ENCODE data around the gene DIAPH3.
"Not testable (repeated sequence)": the region's sequence is repeated elsewhere in the genome, so short reads cannot be mapped to it uniquely, and the experiment has no call there.

Gene DIAPH3

GRCh38 chr13:60163478-60164233 lies at the start of gene DIAPH3:
DIAPH3 (minus strand) TSS chr13:60163928; CDS start chr13:60163766, 162 bp downstream.
- DNase-seq (ENCODE audit: low read depth): peak; percentile 97

- no peak for DNase-seq (ENCODE audit: low read depth)
These were observed 49.6 kb upstream of the DIAPH3 start for GRCh38 chr13:60213236-60213744.

- no peak for DNase-seq (ENCODE audit: low read depth)
These were observed 47.8 kb upstream of the DIAPH3 start for GRCh38 chr13:60211548-60211947.

- no peak for DNase-seq (ENCODE audit: low read depth)
These were observed 47.0 kb upstream of the DIAPH3 start for GRCh38 chr13:60210510-60211330.

- not testable (repeated sequence) for DNase-seq (ENCODE audit: low read depth)
These were observed 41.8 kb upstream of the DIAPH3 start for GRCh38 chr13:60205499-60205898.

- DNase-seq (ENCODE audit: low read depth): no peak
These were observed 37.6 kb upstream of the DIAPH3 start for GRCh38 chr13:60201286-60201685.

- not testable (repeated sequence) for DNase-seq (ENCODE audit: low read depth)
These were observed 32.2 kb upstream of the DIAPH3 start for GRCh38 chr13:60195893-60196292.

GRCh38 chr13:60182907-60183306 lies 19.2 kb upstream of the DIAPH3 start:
- no peak for DNase-seq (ENCODE audit: low read depth)

GRCh38 chr13:60178327-60178726 lies 14.6 kb upstream of the DIAPH3 start:
- DNase-seq (ENCODE audit: low read depth): no peak

- DNase-seq (ENCODE audit: low read depth): no peak
These were observed 11.8 kb upstream of the DIAPH3 start for GRCh38 chr13:60175571-60175970.

GRCh38 chr13:60174113-60174512 lies 10.4 kb upstream of the DIAPH3 start:
- DNase-seq (ENCODE audit: low read depth): no peak

GRCh38 chr13:60172111-60172510 lies 8.4 kb upstream of the DIAPH3 start:
- DNase-seq (ENCODE audit: low read depth): no peak

GRCh38 chr13:60170414-60170813 lies 6.7 kb upstream of the DIAPH3 start:
- no peak for DNase-seq (ENCODE audit: low read depth)

GRCh38 chr13:60169239-60170031 lies 5.7 kb upstream of the DIAPH3 start:
- no peak for DNase-seq (ENCODE audit: low read depth)

GRCh38 chr13:60167121-60167520 lies 3.4 kb upstream of the DIAPH3 start:
- DNase-seq (ENCODE audit: low read depth): no peak

- DNase-seq (ENCODE audit: low read depth): no peak
These were observed 1.8 kb upstream of the DIAPH3 start for GRCh38 chr13:60165391-60166099.

GRCh38 chr13:60164234-60164889 lies 634 bp upstream of the DIAPH3 start:
- no peak for DNase-seq (ENCODE audit: low read depth)

- DNase-seq (ENCODE audit: low read depth): peak; percentile 67
These were observed 1.6 kb downstream of the DIAPH3 start for GRCh38 chr13:60162096-60162495.

GRCh38 chr13:60158321-60158801 lies 5.4 kb downstream of the DIAPH3 start:
- DNase-seq (ENCODE audit: low read depth): no peak

- no peak for DNase-seq (ENCODE audit: low read depth)
These were observed 7.8 kb downstream of the DIAPH3 start for GRCh38 chr13:60155978-60156377.

- DNase-seq (ENCODE audit: low read depth): no peak
These were observed 10.8 kb downstream of the DIAPH3 start for GRCh38 chr13:60152904-60153303.
